ENCODE measurements around the gene ANKRD55.

- no peak for TF ChIP-seq EGR1 (IDR thresholded peaks at IDR 0.05; ENCODE audit: borderline replicate concordance, low read depth, low read length)
- no peak for TF ChIP-seq CTCF (IDR thresholded peaks at IDR 0.05; ENCODE audit: control extremely low read depth in 1 of 3, insufficient read depth in 1 of 3, low read depth in 1 of 3, low read length in 3 of 3)
- TF ChIP-seq SUZ12 (IDR thresholded peaks at IDR 0.05; ENCODE audit: low read length), result no peak
Observed at GRCh38 chr5:56175021-56175420, 58.1 kb downstream of the ANKRD55 start.
